Measurements from ENCODE around the gene LUZP2. TPM values are rescaled to one million over a fixed set of nuclear protein-coding genes. Genes with fewer than 3 reads are reported as not detected.
A peak's percentile ranks its signal among the peaks of the same experiment; 100 is the strongest.

Gene LUZP2
- total RNA-seq, 4 donors from 2014 or later, result 0.04 to 0.62 (median 0.11) TPM; not detected in 1

- no peak for TF ChIP-seq CTCF (IDR thresholded peaks at IDR 0.05)
- TF ChIP-seq POLR2A (IDR thresholded peaks at IDR 0.05), result no peak
- WGBS, 2 donors, result 74 to 77% methylated on average over 3 of the region's 3 CpGs
- no peak overlapping the region for H3K4me3 ChIP-seq (ENCODE audit: low read depth, poor library complexity, severe bottlenecking)
- intact Hi-C loops (cut with DNase I; ENCODE audit: low total_unique reads), result no loop called here
- no peak for DNase-seq (ENCODE audit: low spot score in 2 of 2)
Observed at GRCh38 chr11:24588081-24588480, 91.2 kb downstream of the LUZP2 start.

- no peak overlapping the region for H3K4me3 ChIP-seq (ENCODE audit: low read depth, poor library complexity, severe bottlenecking)
- no peak for DNase-seq (ENCODE audit: low spot score in 2 of 2)
- no peak for TF ChIP-seq POLR2A (IDR thresholded peaks at IDR 0.05)
- TF ChIP-seq CTCF (IDR thresholded peaks at IDR 0.05), result no peak
- intact Hi-C loops (cut with DNase I; ENCODE audit: low total_unique reads), result no loop called here
- 56 to 59% methylated on average over 1 of the region's 1 CpG for WGBS, 2 donors
Observed at GRCh38 chr11:24589064-24589463, 92.2 kb downstream of the LUZP2 start.

GRCh38 chr11:24591283-24591682 lies 94.4 kb downstream of the LUZP2 start:
- TF ChIP-seq CTCF (IDR thresholded peaks at IDR 0.05) (no peak), POLR2A (IDR thresholded peaks at IDR 0.05) (no peak)
- no peak overlapping the region for H3K4me3 ChIP-seq (ENCODE audit: low read depth, poor library complexity, severe bottlenecking)
- DNase-seq (ENCODE audit: low spot score in 2 of 2), result no peak
- intact Hi-C loops (cut with DNase I; ENCODE audit: low total_unique reads), result no loop called here
- 77 to 83% methylated on average over 2 of the region's 2 CpGs for WGBS, 2 donors

- H3K4me3 ChIP-seq (ENCODE audit: low read depth, poor library complexity, severe bottlenecking), result no peak overlapping the region
- WGBS, 2 donors, result 86 to 90% methylated on average over 2 of the region's 2 CpGs
- no peak for DNase-seq (ENCODE audit: low spot score in 2 of 2)
- TF ChIP-seq CTCF (IDR thresholded peaks at IDR 0.05) (no peak), POLR2A (IDR thresholded peaks at IDR 0.05) (no peak)
- intact Hi-C loops (cut with DNase I; ENCODE audit: low total_unique reads), result no loop called here
Observed at GRCh38 chr11:24592360-24592759, 95.5 kb downstream of the LUZP2 start.

GRCh38 chr11:24593332-24593731 lies 96.5 kb downstream of the LUZP2 start:
- H3K4me3 ChIP-seq (ENCODE audit: low read depth, poor library complexity, severe bottlenecking), result no peak overlapping the region
- TF ChIP-seq POLR2A (IDR thresholded peaks at IDR 0.05), result no peak
- TF ChIP-seq CTCF (IDR thresholded peaks at IDR 0.05), result no peak
- intact Hi-C loops (cut with DNase I; ENCODE audit: low total_unique reads), result no loop called here
- WGBS, 2 donors, result 62 to 66% methylated on average over 4 of the region's 4 CpGs
- peak in 1 of 2 donors; percentile 20 for DNase-seq (ENCODE audit: low spot score in 2 of 2)

- WGBS, 2 donors, result 91 to 95% methylated on average over 3 of the region's 3 CpGs
- no peak for DNase-seq (ENCODE audit: low spot score in 2 of 2)
- H3K4me3 ChIP-seq (ENCODE audit: low read depth, poor library complexity, severe bottlenecking), result no peak overlapping the region
- no peak for TF ChIP-seq CTCF (IDR thresholded peaks at IDR 0.05)
- intact Hi-C loops (cut with DNase I; ENCODE audit: low total_unique reads), result no loop called here
Observed at GRCh38 chr11:24594401-24594800, 97.5 kb downstream of the LUZP2 start.
